Midbrain (tissue), 1 donor: ENCODE measurements around the gene HOXA3.

ENCODE experiments used
- DNase-seq: peaks from one replicate; lab custom pipeline; 2025; lab: John Stamatoyannopoulos, UW

Gene HOXA3

GRCh38 chr7:27115221-27116026 is 37.0 kb downstream of the HOXA3 start:
- DNase-seq, result no peak

- DNase-seq, result no peak
Measured at GRCh38 chr7:27114881-27115220, 37.5 kb downstream of the HOXA3 start.

- no peak for DNase-seq
Measured at GRCh38 chr7:27113991-27114769, 38.2 kb downstream of the HOXA3 start.

DNA sequence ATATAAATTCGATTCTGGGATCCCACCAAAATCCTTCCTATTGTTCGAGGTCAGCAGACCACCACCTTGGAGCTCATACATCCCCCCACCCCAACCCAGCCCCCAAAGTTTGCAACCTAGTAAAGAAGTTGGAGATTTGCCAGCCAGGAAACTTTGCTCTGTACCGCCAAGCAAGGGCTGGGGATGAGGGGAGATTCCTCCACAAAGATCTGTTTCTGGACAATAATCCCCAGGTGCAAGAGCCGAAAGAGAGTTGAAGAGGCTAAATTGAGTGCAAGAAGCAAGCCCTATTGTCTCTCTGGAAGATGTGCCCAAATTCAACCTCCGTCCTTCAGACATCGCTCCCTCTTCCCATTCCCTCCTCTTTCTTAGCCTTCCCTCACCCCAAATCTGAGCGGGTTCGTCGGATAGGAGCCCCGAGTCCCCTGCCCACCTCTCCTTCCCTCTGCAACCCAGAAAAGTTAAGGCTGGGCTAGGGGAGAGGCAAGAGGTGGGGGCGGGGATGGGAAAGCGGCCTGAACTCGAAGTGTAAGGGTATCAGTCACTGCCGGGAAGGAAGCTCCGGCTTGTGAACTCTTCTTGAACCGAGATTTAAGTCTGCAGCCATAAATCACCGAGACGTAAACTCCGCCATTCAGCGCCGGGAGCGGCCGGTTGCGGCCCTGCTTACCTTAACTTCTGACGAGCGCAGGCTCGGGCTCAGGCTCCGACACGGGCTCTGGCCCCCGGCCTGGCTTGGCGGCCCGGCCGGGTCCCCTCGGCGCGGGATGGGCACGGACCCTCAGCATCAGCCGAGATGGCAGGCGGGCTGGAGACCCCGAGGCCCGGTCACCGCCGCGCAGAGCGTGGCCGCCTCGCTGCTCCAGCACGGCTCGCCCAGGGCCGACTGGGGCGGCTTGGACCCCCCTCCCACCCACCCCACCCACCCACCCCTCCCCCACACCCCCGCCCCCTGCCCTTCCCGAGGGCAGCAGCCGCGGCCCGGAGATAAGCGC is 39.1 kb downstream of the HOXA3 start:
- no peak for DNase-seq

DNA sequence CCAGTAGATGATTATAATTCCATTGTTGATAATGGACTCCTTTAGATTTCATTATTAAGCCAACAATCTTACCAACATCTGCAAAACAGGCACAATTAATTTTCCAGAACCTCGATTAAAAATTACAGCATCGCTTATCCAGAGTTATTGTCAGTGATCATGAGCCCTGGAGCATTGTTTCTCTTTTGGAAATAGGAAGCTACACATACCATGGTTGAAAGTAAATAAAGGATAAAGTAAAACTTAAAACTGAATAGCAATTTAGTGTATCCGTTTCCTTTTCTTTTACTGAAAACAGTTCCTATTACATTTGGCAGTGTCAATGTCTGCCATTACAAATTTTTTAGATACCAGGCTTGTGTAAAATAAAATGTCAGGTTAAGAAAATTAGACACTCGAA is 40.0 kb downstream of the HOXA3 start:
- no peak for DNase-seq

GRCh38 chr7:27111751-27112277 is 40.6 kb downstream of the HOXA3 start:
- DNase-seq, result no peak

DNA sequence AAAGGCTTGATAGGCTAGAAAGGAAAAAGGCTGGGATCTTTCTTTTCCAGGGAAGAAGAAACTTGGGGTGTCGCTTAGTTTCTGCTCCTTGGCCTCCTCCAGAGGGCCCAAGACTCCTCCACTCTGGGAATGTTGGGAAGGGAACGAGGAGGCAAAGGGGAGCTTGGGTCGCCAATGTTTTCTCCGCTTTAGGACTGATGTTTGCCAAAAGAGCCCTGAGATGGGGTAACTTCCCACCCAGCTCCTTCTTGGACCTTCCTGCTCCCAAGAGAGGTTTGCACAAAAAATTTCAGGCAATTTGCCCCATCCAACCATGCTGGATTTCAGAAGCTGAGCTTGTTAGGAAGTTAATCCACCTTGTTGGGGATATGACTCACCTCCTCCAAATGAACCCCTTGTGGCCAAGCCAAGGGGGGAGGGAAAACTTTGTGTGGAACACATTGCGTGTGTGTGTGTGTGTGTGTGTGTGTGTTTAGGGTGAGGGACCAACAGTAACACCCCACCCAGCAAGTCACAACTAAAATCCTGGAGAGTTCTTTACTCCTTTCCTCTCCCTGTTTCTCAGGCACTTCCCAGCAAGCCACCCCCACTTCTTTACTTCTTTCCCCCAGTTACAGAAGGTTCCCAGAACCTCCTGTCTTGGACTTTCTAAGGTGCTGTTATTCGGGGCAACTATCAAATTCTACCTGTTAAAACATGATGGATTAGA is 41.2 kb downstream of the HOXA3 start:
- DNase-seq, result no peak

DNA sequence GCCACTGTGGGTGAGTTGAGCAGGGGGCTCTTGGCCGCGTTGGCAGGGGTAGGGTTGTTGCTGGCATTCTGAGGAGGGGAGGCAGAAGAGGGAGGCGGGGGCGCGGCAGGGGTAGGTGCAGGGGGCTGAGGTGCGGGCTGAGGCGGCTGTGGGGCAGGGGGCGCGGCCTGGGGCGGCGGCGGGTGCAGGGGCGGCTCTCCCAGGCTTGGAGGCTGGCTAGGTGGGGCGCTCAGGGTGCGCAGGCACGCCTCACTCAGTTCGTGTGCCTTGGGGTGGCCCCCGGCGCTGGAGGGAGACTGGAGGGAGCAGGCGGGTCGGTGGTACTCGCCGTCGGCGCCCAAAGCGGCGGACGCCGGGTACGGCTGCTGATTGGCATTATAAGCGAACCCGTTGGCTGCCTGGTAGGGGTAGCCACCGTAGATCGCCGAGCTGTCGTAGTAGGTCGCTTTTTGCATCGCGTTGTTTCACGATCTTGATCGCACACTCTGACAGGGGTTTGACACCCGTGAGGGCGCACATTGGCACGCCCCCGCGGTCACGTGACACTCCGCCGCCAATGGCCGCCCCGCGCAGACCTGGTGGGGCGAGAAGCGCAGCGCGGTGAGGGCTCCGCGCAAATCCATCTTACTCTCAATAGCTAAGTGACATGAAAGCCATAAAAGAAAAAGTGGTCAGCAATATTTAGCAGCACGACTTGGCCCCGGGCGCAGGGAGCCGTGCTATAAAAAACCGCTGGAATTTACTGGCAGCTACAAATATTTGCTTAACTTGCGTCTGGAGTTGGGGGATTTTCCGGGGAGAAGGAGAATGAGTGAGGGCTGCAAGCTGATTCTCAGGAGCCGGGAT is 42.0 kb downstream of the HOXA3 start:
- DNase-seq, result no peak

GRCh38 chr7:27109466-27110185 is 42.8 kb downstream of the HOXA3 start:
- DNase-seq, result no peak

DNA sequence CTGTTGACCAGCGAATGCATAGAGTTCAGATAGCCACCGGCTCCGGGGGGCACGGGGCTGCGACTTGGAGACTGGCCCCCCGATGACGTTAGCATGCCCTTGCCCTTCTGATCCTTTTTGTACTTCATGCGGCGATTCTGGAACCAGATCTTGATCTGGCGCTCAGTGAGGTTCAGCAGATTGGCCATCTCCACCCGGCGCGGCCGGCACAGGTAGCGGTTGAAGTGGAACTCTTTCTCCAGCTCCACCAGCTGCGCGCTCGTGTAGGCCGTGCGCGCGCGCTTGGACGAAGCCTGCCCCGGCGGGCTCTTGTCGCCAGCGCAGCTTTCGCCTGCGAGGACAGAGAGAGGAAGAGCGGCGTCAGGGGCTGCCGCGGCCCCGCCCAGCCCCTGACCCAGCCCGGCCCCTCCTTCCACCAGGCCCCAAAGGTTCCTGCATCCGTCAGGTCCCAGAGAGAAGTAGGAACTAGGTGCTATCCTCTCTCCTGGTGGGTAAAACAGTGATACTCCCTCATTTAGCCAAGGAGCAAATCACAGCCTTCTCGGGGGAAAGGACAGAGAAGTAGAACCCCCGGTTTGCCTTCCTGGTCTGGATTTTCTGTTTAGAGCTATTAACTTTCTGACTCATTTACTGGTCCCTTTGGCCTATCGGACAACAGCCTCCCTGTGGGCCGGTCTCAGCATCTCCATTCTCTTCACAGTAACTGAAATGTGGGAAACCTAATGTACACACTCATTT is 43.8 kb downstream of the HOXA3 start:
- DNase-seq, result no peak

DNA sequence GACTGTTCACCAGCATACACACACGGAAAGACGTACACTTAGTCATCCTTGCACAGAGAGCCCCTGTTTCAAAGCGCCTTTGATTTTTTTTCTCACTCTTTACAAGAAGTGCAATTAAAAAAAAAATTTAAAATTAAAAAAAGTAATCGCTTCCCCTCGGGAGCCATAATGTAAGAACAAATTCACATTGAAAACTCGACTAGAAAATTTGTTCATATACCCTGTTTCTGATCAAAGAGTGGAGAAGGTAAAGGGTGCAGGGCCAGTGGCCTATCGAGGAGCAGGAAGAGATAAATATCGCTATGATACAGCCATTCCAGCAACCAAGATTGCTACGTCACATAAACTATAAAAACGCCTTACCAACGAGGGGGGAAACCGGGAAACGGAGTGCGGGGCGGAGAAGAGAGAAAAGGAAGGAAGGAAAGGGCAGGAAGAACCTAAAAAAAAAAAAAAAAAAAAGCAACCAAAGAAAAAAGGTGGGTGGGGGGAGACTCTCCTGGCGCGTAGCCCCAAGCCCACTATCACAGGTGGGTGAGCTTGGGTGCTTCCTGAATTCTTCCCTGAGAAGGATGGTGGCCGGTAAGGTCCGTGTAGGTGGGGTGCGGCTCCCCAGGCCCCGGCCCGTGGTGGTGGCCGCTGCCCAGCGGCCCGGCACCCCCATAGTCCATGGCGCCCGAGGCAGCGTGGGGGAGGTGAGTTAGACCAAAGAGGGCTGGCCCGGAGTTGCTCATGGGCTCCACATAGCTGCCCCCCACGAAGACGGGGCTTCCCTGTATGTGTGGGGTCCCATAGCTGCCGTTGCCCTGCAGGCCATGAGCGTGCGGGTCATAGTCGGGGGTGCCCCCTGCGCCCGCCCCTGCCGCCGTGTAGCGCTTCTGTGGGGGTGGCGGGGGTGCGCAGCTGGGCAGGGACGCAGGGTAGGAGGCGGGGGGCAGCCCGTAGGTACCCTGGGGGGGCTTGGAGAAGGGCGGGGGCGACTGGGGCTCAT is 44.7 kb downstream of the HOXA3 start:
- DNase-seq, result no peak

- no peak for DNase-seq
Measured at GRCh38 chr7:27106901-27107240, 45.5 kb downstream of the HOXA3 start.

DNA sequence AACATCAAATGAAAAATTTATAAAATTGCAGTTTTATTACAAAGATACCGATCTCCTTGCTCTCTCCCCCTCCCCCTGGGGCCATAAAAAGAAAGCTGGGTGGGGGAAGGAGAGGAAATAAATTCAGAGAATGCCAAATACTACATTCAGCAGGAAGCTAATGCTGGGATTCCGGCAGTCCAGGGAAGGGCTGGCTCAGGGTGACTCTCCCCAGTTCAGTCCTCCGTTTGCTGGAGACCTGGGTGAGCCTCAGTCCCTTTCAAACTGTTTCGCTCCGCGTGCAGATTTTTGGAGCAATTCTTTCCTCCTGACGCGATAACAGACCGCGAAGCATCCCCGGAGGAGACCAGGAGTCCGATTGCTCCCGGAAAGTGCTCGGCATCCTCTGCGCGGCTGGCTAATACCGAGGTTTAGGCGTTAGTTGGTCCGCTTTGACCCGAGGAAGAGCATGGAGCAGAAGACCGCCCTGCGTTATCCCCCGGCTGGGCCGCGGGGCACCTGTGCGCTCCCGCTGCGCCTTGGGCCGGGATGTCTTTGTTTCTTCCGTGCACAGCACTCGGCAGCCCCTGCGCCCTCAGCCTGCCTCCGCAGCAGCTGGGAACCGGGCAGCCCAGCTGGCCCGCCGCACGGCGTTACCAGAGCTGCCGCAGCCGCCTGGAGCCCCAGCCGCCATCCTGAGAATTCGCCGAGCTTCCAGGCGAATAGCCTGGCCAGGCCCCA is 46.0 kb downstream of the HOXA3 start:
- no peak for DNase-seq

- DNase-seq, result no peak
Measured at GRCh38 chr7:27105301-27106031, 46.9 kb downstream of the HOXA3 start.

DNA sequence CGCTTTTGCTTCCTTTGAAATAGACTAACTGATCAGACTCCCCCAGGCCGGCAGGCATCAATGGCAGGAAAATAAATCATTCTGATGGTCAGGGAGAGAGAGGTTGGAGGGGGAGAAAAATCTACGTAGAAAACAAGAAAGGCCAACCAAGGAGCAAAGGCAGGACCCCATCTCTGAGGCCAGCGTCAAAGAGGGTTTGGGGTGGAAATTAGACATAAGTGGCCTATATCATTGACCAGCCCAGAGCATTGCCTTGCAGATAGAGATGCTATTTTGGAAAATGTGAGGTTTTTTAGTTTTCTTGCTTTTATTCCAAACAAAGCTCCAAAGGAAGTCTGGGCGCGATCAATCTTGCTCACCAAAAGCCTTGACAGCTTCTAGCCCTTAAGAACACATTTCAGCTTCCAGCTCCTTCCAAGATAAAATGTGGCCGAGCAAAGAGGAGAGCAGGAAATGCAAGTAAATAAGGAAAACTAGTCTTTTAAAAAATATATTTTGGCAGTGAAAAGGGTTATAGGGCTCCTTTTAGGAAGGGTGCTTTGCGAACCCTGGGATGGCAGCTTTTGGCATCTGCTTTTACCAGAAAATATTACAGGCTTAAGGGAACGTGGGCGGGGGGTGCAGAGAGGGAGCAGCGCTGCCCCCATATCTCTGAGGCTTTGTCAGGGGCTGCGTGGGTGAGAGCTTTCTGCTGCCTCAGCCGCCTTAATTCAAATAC is 47.9 kb downstream of the HOXA3 start:
- DNase-seq, result no peak
